COLO668 (cell line): ENCODE data around the gene NDUFA9.

Experiments used
- DNase-seq: peaks from one replicate; lab custom pipeline; 2025; ENCODE audit not compliant: unreplicated experiment; lab: John Stamatoyannopoulos, UW

NDUFA9 gene

DNA sequence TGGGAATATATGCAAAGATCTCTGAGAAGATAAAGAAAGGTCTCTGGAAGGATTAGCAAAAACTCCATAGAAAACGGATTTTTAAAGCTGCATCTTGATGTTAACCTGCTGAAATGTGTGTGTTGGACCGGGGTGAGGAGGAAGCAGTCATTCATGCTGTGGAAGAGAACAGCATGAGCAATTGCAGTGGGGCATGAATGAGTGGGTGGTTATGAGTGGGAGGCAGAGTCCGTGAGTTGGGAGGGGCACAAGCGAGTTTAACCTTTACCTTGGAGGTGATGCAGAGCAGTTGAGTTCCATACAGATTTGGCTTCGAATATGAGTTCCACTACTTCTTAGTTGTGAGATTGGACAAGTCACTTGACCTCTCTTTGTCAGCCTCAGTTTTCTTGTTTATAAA, 41.8 kb downstream of the NDUFA9 start:
- no peak for DNase-seq
